GM21529 (cell line): Measurements from ENCODE around the gene FOXO1.

Source experiments
- ATAC-seq: cut with Tn5 transposase; IDR thresholded peaks from one replicate; pipeline ENCODE4 v1.9.1; 2021; ENCODE audit not compliant: unreplicated experiment

The FOXO1 gene

DNA sequence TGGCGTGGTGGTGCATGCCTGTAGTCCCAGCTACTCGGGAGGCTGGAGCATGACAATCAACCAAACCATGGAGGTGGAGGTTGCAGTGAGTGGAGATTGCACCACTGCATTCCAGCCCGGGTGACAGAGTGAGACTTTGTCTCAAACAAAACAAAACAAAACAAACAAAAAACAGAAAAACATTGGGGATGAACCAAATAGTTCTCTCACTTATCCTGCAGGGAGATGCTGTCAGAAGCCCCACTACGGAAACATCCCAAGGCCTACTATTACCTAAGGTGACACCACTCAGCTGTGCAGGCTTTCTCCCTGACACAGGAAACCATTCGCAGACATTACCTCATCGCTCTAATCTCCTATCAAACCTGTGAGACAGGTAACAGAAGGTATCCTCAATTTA, 113.5 kb downstream of the FOXO1 start:
- ATAC-seq: no peak

DNA sequence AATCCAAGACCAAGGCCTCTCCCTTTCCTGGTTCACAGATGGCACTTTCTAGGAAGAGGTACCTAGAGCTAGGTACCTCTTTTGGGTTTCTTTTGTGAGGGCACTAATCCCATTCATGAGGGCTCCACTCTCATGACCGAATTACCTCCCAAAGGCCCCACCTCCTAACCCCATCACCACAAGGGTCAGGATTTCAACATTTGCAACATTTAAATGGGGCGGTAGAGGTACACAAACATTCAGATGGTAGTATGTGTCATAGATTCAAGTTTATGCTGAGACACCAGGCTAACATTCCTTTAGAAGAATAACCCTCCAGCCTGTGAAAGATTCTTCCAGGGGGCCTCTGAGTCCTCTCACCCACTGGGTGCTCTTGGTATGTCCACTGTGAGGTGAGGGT, 116.3 kb downstream of the FOXO1 start:
- ATAC-seq: no peak

DNA sequence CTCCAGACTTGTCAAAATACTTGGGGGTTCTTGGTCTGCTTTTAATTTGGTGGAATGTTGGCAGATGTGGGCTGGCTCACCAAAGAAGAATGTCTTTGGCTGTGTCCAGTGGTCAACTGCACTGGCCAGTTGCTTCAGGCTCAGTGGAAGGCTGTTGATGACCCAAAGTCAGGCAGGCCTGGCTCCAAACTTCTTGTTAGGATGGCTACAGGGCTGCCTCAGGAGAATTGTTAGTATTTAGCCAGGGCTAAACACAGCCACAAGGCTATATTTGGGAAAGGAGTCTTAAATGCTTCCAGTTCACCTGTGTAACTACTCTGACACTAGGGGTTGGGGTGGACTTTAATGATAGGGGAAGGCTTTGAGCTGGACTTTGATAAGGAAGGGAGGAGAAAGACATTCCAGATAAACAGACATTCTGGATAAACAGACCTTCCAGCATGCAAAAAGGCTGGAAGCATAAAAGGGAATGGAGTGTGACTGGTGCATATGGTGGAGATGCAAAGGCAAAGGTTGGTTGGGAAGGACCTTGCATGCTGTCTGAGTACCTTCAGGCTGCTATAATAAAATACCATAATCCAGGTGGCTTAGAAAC, 116.8 kb downstream of the FOXO1 start:
- ATAC-seq: no peak

DNA sequence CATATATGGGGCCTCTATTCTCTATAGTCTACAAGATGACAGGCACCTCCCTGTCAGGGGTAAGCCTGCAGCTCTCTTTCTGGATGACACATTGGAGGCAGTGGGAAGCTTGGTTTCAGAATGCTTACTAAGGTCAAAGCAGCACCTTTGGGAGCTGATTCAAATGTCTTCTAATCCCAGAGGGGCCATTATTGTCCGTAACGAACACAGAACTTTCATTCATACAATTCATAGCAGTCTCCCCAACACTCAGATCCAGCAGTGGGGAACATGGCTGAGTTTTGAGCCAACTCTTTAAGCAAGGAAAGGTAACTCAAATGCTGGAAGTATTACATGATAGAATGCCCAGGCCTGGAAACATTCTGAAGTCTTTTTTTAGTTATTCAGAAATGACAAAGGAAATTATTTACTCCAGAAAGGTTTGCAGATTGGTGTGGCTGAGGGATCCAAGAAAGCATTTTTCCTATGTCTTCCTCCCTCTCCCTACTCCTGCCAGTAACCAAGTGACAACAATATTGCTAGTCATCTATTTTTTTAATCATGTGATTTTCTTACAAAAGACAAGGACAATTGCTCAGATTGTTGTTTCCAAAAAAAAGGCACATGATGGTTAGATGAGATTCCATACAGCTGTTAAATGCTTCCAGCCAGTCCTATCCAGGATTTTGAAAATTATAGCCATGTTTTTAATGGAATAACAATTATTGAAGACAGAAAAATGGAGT, 118.7 kb downstream of the FOXO1 start:
- no peak for ATAC-seq

DNA sequence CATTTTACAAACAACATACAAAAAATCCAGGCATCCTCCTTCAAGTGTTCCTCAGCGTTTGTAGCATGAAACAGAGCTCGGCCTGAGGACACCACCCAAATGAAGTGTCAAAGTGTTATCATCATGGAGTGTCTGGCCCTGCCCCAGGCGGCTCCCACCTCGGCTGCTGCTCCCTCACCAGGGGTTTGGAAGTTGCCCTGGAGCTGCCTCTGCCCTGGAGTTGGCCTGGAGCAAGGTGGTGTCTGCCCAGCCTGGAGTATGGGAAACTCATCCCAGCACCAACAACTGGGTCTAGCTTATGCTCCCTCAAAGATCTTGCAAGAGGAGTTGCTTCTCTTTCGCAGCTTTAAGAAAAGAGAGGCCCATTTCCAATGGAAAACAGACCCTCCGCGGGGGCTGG, 120.4 kb downstream of the FOXO1 start:
- ATAC-seq: no peak

DNA sequence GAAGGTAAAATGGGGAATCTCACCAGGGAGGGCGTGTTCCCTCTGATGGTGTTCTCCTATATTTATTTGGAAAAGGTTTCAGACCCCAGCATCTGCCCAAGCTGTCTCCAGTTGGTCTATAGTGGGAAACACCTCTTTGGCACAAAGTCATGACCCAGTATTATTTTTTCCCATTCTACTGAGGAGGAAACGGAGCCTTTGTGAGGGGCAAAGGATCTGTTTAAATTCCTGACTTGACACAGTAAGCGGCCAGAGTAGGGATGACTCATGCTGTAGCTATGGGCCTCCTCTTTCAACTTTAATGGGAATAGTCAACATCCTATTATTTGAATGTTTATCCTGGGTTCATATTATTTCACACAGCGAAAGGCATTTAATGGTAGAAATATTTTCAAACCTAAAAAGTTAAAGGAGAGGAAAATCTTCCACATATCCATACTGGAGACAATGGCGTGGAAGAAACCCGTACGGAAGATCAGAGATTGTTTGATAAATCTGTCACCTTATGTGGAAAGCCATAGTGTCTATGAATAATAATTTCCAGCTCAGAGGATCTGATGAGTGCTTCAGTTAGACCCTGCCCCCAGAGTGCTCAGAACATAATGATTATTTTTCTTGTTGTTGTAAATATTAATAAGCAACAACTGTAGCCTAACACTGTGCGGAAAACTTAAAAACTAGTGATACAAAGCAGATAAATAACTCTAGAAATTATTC, 126.0 kb downstream of the FOXO1 start:
- no peak for ATAC-seq

DNA sequence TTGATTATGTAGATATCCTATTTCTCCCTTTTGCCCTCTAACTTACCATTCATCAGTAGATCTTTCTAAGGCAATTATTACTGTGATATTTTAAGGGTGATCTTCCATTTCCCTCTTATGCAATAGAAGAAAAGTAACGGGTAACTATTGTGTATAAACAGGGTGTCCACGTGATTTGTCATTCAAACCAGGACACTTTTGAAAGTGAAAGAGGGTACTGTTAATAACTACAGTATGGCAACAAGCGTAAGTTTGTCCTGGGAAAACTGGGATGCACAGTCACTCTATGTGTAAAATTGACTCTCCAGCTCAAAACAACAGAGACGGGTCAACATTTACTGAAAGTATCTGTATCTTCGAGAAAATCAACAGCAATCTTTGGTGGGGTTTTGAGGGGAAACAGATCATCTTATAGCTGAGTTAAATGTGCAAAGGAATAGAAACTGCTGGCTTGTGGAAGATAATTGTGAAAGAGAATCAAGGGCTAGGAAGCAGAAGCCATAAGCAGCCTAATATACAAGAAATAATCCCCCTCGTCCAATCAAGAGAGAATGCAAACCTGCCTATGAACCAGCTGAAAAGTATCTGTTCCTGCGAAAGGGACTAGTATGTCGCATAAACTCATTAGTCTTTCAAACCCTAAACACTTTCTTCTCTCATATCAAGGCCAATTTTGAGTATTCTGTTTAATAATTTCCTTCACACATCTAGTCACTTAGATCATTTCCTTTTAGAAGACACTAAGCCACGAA, 126.7 kb downstream of the FOXO1 start:
- no peak for ATAC-seq

DNA sequence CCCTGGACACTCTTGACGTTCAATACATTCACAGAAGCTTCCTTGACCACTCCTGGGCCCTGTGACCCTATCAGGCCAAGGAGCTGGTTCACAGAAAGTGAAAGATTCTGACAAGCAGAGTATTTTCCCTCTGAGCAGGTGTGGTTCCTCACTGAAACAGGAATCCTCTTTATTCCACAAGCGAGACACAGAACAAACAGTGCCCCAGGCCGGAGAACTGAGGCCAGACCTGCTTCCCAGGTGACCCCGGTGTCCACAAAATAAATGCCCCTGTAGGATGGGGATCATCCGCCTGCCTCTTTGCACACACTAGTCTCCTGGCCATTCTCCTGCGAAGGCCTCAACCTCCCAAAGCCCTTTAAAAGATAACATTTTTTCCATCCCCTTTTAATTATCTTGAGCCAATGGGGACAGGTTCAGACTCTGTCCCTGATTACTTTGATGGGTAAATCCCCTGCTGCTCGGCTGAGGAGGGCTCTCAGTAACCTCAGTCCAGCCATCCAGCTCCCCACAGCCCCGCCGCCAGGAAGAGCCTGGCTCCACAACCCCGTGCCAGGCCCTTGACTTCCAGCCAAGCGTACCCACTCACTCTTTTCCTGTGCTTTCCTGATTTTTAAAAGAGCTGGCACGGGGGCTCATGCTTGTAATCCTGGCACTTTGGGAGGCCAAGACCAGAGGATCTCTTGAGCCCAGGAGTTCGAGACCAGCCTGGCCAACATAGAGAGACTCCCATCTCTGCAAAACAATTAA, 129.1 kb downstream of the FOXO1 start:
- no peak for ATAC-seq

DNA sequence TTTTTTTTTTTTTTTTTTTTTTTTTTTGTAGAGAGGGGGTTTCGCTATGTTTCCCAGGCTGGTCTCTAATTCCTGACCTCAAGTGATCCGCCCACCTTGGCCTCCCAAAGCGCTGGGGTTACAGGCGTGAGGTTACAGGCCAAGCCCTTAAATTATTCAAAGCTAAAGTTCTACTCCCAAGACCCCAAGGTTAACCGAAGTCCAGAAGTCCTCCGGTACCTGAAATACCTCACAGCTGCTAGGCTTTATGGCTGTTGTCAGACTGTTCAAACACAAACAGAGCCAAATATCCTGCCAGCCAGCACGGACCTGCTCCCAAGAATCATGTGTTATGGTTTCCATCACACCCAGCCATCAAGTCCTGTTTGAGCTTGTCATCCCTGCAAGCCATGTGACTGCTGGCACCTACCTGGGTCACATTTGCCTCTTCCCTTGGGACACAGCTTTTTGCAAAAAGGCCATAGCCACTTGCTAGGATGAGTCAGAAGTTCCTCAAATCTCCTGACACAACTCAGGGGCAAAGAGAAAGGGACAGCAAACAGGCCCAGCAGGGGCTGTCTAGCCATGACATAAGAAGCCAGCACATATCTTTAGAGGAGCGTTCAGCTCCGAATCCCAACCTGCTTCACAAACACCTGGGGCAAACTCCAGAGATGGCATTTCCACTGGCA, 129.9 kb downstream of the FOXO1 start:
- ATAC-seq: no peak

DNA sequence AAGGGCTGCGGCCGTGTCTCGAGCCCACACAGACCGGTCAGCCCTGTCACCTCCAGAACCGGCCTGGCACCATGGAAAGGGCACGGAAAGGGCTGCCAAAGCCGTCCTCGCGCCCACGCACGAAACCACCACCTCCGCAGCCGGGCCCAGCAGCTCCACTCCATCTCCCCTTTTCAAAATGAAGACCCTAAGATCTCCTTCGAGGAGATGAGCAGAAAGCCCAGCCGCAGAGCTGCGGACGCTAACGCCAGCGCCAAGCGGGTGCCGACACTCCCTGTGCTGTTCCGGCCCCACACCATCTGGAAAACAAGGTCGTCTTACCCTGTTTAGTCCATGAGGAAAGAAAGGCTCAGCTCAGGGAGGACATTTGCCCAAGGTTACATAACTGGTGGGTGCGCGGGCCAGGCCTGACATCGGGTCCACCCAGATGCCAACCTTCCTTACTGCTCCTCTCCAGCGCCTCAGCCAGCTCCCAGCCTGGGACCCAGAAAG, 131.1 kb downstream of the FOXO1 start:
- no peak for ATAC-seq

DNA sequence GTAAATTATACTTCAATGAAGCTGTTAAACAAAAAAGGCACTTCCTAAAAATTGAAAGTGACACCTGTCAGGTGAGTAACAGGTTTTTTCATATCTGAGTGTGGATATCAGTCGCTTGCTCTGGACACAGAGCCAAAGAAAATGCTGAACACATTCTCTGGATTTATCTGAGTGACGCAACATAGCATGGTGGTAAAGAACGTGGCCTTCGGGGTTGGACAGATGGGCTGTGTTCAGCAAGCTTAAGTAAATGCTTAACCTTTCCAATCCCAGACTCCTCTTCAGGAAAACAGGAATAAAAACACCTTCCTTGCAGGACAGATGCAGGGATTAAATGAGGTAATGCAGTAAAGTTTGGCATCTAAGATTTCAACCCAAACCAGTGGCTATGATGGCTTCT, 132.0 kb downstream of the FOXO1 start:
- ATAC-seq: no peak

DNA sequence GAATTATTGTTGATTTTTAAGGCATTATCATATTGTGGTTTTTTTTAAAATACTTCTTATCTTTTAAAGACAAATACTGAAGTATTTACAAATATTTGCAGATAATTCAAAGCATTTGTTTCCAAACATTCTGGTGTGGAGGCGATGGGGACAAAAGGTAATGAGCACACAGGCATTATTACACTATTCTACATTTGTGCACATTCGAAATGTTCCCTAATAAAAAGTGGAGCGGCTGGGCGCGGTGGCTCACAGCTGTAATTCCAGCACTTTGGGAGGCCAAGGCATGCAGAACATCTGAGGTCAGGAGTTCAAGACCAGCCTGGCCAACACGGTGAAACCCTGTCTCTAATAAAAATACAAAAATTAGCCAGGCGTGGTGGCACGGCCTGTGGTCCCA, 133.4 kb downstream of the FOXO1 start:
- no peak for ATAC-seq

DNA sequence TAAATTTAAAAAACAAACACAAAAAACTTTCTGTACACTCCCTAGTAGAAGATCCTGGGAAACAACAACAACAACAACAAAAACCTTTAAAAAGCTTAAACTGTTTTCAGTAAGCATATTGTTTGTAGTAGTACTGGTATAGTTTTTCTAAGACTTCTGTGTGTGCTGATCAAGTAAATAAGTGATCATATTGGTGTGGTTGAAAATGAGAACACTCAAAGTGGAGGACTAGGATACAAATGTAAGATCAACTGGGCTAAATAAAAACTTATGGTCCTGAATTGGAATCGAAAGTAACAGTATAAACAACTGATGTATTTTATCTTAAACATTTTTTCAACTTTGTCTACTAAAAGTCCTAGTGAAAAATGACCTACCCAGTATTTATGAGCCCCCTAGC, 135.5 kb downstream of the FOXO1 start:
- no peak for ATAC-seq

DNA sequence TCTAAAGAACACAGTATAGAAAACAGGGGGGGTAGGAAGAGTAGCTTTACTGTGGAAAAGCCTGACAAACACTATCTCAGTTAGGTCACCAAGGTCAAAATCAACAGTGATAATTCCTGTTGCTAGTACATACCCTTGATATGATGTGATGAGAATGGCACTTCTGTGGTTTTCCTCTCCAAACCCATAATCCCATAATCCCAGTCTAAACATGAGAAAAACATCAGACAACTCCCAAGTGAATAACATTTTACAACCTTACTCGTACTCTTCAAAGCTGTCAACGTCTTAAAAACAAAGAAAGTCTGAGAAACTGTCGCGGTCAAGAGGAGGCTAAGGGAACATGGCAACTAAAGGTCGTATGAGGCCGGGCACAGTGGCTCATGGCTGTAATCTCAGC, 137.6 kb downstream of the FOXO1 start:
- ATAC-seq: no peak

DNA sequence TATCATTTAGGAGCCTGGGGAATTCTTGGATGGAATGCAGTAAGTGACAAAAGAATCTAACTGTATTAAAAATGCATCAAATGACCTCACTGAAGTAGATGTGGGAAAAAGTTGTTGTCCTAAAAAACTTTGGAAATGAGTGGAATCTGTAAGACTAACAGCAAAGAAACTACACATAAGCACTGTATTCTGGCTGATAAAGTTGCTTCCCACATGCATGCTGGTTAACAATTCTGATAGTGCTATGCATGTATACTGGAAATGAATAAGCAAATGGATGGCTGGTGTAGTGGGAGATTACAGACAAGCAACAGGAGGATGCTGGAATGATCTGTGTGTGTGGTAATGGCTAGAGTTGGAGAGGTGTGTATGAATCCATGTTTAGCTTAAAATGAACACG, 138.5 kb downstream of the FOXO1 start:
- ATAC-seq: no peak

DNA sequence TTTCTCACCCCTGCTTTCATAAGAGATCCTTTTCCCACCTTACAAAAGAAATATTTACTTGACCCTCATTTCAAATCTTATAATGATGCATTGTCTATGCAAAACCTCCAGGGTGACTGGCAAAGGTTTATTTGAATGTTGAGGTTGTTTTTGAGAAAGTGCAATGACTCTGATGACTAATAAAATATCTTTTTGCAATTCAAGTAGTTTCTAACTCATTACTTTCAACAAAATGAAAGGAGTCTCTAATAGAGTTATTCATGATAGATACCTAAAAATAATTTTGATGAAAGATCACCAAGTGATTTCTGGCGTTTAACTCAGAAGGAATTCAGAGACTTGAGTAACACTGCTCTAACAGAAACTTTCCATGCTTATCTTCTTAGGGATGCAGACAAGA, 144.2 kb downstream of the FOXO1 start:
- ATAC-seq: no peak

DNA sequence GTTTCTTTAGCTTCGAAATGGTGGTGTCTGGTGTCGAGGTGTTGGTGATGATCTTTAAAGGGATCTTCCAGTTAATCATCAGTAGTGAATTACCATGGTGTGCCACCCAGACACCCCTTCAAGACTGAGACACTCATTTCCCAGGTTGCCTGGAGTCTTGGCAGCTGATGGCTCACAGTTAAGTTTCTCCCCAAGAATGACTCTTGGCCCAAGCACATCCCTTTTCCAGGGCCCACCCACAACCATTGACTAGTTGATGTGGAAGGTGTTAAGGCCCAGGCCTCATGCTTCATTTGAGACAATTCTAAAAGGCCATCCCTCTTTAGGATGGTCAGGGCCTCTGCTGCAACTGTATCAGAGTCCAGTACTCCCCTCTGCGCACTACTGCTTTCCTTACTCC, 145.5 kb downstream of the FOXO1 start:
- ATAC-seq: no peak

DNA sequence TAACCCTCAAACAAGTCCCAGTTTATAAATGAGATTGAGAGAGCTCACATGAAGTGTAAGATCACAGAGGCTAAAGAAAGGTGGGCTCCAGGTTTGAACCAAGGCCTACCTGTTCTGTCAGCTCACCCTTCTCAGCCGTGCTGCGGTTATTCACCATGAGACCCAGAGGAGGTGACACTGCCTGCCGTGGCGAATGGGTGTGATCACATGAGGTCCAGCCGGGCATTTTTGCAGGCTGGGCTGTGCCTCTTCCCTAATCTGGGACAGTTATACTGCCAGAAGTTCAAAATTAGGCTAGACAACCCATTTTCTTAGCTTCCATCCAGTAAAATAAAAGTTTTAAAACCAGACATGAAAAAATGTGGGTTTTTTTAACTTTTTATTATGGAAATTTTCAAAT, 146.8 kb downstream of the FOXO1 start:
- ATAC-seq: no peak

DNA sequence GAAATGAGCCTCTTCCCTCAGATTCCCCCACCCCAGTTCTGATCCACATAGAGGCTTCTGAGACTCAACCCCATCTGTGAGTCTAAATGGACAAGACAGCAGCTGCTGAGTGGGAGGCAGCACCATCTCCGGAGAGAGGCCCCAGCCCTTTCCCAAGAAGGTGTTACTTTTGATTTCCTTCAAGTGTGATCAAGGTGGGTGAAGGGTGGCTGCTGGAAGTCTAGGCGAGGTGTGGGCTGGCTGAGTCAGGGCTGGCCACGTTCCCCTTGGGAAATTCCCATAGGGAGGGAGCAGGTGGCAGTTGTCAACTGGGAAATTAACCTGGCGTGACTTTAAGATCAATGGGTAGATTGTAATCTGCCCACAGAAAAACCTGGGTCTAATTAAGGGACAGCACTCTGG, 148.0 kb downstream of the FOXO1 start:
- ATAC-seq: peak; percentile 33
